K562 treated with DMSO at 1 percent for 48 hours (cell line): ENCODE results near the gene AKR1D1. TPM values are rescaled to one million over a fixed set of nuclear protein-coding genes. Genes with fewer than 3 reads are reported as not detected.

ENCODE experiments used
- total RNA-seq: library from RNA; unstranded; fragments of 300-600 nt; gene quantifications from 2 replicates; pipeline ENCODE4 v1.2.3, GENCODE V29; 2022; ENCODE audit warnings: low replicate concordance; ENCODE audit errors: extremely low read depth

The AKR1D1 gene, protein sequence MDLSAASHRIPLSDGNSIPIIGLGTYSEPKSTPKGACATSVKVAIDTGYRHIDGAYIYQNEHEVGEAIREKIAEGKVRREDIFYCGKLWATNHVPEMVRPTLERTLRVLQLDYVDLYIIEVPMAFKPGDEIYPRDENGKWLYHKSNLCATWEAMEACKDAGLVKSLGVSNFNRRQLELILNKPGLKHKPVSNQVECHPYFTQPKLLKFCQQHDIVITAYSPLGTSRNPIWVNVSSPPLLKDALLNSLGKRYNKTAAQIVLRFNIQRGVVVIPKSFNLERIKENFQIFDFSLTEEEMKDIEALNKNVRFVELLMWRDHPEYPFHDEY
- total RNA-seq, result not detected in 2 replicates

DNA sequence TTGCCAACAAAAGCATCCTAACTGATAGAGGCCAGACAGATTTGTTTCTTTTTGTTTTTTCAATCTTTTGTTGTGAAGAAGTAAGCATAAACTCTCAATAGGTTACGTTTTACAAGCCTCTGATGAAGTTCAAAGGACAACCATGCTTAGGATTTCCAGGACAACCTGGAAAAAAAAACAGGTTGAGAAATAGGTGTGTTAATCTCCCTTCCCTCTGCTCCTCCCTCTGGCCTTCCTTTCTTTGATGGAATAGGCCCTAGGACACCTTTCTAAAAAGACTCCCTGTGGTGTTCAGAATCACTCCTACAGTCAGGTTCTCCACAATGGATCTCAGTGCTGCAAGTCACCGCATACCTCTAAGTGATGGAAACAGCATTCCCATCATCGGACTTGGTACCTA, at the start of gene AKR1D1:
Gene AKR1D1, plus strand, starts transcription at position 264 of the 400 bp plus-strand sequence. Its CDS starts 60 bp downstream, at position 324.

Other genes starting within 250 kb of the AKR1D1 start
- gene DGKI, start 229.5 kb upstream of the AKR1D1 start, total RNA-seq, result not detected in 2 replicates
- gene CREB3L2, start 74.4 kb upstream of the AKR1D1 start, total RNA-seq, result not detected in 2 replicates